ENCODE data around the gene KCNH8. TPM values are rescaled to one million over a fixed set of nuclear protein-coding genes. Genes with fewer than 3 reads are reported as not detected.

Gene KCNH8
- total and polyA plus RNA-seq, 2 of the 4 experiments (the other 2 are of a cell fraction), result not detected

- no peak overlapping the region for H3K27ac ChIP-seq (ENCODE audit: insufficient read depth, low read length)
- DNase-seq (no peak), ATAC-seq (ENCODE audit: low read depth) (no peak)
- no TSS peak for BruUV-seq (replicated peaks)
- in situ Hi-C loops (cut with MboI; ENCODE audit: low sequenced_read_pairs) (no loop called here), dilution Hi-C loops (cut with HindIII; ENCODE audit: low sequenced_read_pairs, unreplicated experiment) (no loop called here), intact Hi-C loops (cut with micrococcal nuclease) (no loop called here)
- no peak overlapping the region for H3K18ac ChIP-seq (ENCODE audit: low read depth, low read length)
- no peaks in the 10 kb centered on the region for H4K20me1 ChIP-seq (ENCODE audit: insufficient read depth, low read length)
- no peak overlapping the region for H2AFZ ChIP-seq (replicated peaks; ENCODE audit: low read length, poor library complexity)
- no peak overlapping the region for H3K9ac ChIP-seq (ENCODE audit: low read depth, low read length)
- no peak overlapping the region for H4K91ac ChIP-seq (ENCODE audit: insufficient read depth, low read depth, low read length)
- no peak overlapping the region for H3K4ac ChIP-seq (ENCODE audit: low read depth, low read length)
- no peak overlapping the region for H2BK15ac ChIP-seq (ENCODE audit: low read depth, low read length)
- H3K4me3 ChIP-seq (ENCODE audit: insufficient read depth, low read depth, low read length), result no peak overlapping the region
- no peaks in the 10 kb centered on the region for H3K4me1 ChIP-seq (ENCODE audit: control insufficient read depth, insufficient read depth, low read length)
- H2AK5ac ChIP-seq (ENCODE audit: low read depth, low read length), result no peak overlapping the region
- no peaks in the 10 kb centered on the region for H3K9me1 ChIP-seq (ENCODE audit: insufficient read depth, low read length)
- H3K36me3 ChIP-seq (ENCODE audit: control insufficient read depth, insufficient read depth, low read length), result no peaks in the 10 kb centered on the region
- no peak overlapping the region for H2BK20ac ChIP-seq (ENCODE audit: low read depth, low read length)
- no peak overlapping the region for H2BK120ac ChIP-seq (ENCODE audit: low read depth, low read length)
- WGBS, 2 experiments (ENCODE audit: extremely low coverage in 2 of 2, insufficient read length in 1 of 2), result no CpG with 5 or more reads among the region's 3 CpGs
- H2AK9ac ChIP-seq (replicated peaks; ENCODE audit: low read depth, low read length, poor library complexity), result no peak overlapping the region
- TF ChIP-seq MXI1 (IDR thresholded peaks at IDR 0.05; ENCODE audit: borderline replicate concordance, low read depth, low read length) (no peak), MAFK (IDR thresholded peaks at IDR 0.05; ENCODE audit: low read depth, low read length) (peak; percentile 39)
- ChIA-PET CTCF (no interaction called here), POLR2A (ENCODE audit: unreplicated experiment) (no interaction called here)
- H3K56ac ChIP-seq (ENCODE audit: extremely low read depth, insufficient read depth, low read length), result no peak overlapping the region
- H3K79me1 ChIP-seq (ENCODE audit: low read depth in 1 of 2, low read length in 2 of 2), result no peaks in the 10 kb centered on the region
- H3K23ac ChIP-seq (ENCODE audit: low read depth, low read length), result no peak overlapping the region
- no peak overlapping the region for H3K14ac ChIP-seq (replicated peaks; ENCODE audit: low read depth, low read length)
- H3K27me3 ChIP-seq (ENCODE audit: control insufficient read depth, insufficient read depth, low read length), result no peaks in the 10 kb centered on the region
- H4K8ac ChIP-seq (ENCODE audit: low read depth in 2 of 2, low read length in 2 of 2), result no peak overlapping the region
- no peak overlapping the region for H4K5ac ChIP-seq (ENCODE audit: low read depth, low read length)
- H3K4me2 ChIP-seq (ENCODE audit: low read depth, low read length), result no peak overlapping the region
- no peak overlapping the region for H2BK5ac ChIP-seq (ENCODE audit: low read depth, low read length, poor library complexity, severe bottlenecking)
- no peaks in the 10 kb centered on the region for H3K9me3 ChIP-seq (ENCODE audit: control insufficient read depth, insufficient read depth, low read length)
Observed at GRCh38 chr3:19154693-19155250, 6.5 kb downstream of the KCNH8 start.
